GM19023 (cell line): ENCODE measurements around the gene CTIF.

ENCODE experiments used
- ATAC-seq: cut with Tn5 transposase; IDR thresholded peaks from one replicate; pipeline ENCODE4 v1.9.1; 2021; ENCODE audit warnings: mild to moderate bottlenecking, moderate library complexity; ENCODE audit not compliant: unreplicated experiment

Gene CTIF

DNA sequence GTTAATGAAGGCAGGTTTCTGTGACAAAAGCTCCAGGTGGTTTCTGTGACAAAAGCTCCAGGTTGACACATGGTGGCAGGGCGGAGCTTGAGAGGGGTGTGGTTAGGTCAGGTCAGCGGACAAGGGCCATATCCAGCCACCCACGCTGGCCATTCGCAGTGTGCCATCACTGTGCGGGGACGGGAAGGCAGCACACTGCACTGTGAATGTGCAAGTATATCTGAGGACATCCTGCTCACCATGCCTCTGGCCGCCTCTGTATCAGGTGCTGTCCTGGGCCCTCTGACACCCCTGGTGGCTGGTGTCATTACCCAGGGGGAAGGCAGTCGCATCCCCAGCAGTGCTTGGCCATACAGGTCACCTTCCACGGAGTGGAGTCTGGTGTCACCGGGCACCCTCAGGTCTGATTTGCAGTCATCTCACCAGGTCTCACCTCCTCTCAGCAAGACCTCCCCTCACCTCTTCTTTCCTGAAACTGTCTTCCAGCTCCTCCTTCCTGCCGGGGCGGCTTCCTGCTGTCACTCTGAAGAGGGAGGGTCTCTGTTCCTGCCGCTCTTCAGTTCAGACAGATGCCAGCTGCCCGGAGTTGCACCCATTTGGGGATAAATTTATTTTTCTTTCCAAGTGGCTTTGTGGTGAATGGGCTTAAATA lies 34.9 kb downstream of the CTIF start:
- ATAC-seq: no peak

GRCh38 chr18:48574667-48575300 lies 36.0 kb downstream of the CTIF start:
- no peak for ATAC-seq

DNA sequence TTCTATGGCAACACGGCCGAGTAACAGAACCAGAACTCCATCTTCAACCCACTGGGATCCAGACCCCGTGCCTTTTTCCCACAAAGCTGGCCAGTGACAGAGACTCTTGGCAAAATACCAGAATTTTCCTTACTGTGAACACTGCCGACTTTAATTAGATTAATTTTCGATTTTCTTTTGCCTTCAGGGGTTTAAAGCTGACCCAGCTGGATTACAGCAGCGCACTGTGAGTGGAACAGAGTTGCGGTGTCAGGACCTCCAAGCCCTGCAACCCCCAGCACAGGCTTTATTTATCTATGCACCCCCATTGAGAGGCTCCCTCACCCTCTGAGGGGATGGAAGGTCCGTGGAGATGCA lies 36.4 kb downstream of the CTIF start:
- ATAC-seq: no peak

DNA sequence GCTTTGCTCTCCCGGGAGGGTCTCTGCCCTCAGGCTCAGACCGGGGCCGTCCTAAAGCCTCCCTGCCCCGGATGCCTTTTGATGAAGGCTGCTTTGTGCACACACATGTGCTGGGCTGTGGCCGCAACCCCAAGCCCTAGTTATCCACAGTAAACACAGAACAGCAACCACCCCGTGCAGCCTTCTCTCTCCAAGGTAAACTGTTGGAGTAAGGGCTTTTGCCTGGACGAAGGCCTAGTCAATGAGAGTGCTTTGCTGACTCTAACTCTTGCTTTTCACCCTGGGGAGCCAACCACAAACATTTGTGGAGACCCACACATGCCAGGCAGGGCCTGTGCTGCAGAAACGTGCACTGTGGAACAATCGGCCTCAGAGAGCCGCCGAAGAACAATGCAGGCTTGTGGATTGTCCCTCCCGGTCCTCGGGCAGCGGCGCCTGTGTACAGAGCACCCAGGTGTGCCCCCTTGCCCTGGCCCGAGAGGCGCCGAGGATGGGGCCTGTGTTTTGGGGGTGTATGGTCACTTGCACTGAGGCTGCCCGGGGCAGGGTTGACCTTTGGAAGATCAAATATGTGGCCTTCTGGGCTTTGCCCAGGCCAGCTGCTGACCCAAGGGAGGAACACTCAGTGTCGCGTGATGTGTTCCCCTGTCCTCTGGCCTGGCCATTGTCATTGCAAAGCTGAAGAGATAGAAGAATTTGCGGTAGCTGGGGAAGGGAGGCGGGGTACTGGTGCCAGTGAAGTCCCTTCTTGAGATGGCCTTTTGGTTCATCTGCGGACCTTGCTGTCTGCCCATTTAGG lies 37.0 kb downstream of the CTIF start:
- no peak for ATAC-seq

GRCh38 chr18:48576457-48576771 lies 37.6 kb downstream of the CTIF start:
- no peak for ATAC-seq

GRCh38 chr18:48577478-48578190 lies 38.8 kb downstream of the CTIF start:
- ATAC-seq: no peak

DNA sequence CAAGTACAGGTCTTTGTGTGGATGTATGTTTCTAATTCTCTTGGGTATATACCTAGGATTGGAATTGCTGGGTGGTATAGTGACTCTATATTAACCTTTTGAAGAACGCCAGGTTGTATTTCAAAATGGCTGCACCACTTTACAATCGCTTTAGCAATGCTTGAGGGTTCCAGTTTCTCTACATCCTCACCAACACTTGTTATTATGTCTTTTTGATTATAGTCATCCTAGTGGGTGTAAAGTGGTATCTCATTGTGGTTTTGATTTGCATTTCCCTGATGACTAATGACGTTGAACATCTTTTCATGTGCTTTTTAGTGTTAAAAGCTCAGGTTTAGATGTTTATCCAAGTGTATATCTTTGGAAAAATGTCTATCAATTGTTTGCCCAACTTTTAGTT lies 39.5 kb downstream of the CTIF start:
- no peak for ATAC-seq

GRCh38 chr18:48580066-48580465 lies 41.2 kb downstream of the CTIF start:
- no peak for ATAC-seq

DNA sequence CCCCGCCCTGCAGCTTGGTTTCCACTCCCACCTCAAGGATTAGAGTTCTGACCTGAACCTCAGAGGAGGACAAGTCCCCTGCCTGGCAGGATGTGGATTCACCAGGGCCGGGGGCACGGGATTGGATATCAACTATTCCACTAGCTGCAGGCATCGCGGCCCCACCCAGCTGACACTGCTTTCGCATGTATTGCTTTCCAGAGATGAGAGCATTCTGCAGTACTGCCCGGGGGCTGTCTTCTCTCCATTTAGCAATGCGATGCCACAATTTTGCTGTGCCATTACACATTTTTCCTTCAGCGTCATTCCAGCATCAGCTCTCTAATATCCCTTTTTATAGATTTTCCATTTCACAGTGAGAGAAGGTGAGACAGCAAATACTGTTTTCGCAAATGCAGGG lies 42.0 kb downstream of the CTIF start:
- no peak for ATAC-seq

- ATAC-seq: no peak
Measured at GRCh38 chr18:48581206-48581605, 42.4 kb downstream of the CTIF start.

GRCh38 chr18:48581941-48582340 lies 43.1 kb downstream of the CTIF start:
- ATAC-seq: no peak

GRCh38 chr18:48582946-48583345 lies 44.1 kb downstream of the CTIF start:
- no peak for ATAC-seq

- ATAC-seq: no peak
Measured at GRCh38 chr18:48583573-48583972, 44.7 kb downstream of the CTIF start.

DNA sequence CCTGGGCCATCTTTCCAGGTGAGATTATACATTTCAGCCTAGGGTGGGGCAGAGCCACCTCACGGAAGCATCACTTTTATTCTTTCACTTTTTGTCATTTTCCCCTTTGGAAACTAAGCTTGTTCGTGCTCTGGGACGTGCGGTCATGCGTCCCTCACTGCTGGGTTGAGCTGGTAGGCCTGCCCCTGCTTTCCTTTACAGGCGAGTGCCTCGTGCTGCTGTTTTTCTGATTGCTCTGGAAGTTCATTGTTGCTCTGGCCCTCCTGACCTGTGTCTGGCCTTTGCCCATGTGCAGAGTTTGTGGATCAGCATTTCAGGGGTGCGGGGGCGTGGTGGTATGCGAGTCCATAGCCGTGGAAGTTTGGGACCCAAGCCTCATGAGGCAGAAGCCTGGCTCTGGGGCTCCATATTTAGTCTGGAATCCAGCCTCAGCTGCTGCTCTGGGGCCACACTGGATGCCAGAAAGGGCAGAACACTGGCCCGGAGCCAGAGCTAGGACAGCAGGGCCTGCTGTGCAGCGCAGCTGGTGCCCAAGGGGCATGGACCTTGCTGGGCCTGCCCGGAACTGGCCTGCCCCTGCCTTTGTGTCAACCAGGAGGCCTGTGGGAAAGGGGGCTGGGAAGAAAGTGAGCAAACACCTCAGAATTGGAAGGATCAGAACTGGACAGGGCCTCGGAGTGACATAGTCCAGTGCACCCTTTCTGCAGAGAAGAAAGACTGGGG lies 51.1 kb downstream of the CTIF start:
- no peak for ATAC-seq

- no peak for ATAC-seq
Measured at GRCh38 chr18:48590678-48591077, 51.8 kb downstream of the CTIF start.

DNA sequence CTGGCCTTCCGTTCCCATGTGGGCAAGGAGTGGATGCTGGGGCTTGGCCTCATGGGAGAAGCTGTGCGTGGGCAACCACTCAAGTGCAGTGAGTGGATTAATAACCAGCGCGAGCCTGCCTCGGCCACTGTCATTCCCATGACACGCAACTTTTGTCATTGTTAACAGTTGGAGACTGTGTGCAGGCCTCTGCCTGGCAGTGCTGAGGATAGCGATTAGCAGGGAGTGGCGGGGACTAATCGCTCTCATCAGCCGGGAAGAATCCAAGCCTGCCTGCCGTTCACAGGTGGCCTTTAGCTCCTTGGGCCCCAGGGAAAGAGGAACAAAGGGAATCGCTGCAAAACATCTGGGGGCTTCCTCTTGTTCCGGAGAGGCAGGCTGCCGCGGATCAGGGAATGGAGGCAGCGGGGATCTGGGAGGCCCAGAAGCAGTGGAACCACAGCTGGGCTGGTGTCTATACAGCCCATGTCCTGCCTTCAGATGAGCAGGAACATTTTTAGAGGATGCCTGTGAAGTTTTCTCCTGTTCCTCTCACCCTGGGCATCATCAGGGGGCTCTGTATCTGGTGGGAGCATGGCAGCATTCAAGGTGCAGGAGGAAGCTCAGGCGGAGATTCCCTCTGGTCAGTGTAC lies 53.8 kb downstream of the CTIF start:
- no peak for ATAC-seq

- ATAC-seq: no peak
Measured at GRCh38 chr18:48594471-48595094, 55.8 kb downstream of the CTIF start.

DNA sequence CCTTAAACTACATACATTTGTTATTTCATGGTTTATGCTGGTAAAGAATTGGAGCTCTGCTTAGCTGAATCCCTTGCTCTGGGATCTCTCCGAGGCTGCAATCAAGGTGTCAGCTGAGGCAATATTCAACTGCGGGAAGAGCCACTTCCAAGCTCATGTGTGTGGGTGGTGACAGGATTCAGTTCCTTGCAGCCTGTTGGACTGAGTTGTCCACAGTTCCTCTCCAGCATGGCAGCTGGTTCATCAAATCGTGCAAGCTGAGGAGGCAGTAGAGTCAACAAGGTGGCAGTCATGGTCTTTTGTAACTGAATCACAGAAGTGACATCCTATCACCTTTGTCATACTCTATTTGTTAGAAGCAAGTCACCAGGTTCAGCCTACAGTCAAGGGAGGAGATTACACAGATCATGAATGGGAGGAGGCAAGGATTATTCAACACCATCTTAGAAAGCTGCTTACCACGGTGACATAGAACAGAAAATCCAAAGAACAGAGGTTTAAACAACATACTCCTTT lies 56.9 kb downstream of the CTIF start:
- ATAC-seq: no peak

DNA sequence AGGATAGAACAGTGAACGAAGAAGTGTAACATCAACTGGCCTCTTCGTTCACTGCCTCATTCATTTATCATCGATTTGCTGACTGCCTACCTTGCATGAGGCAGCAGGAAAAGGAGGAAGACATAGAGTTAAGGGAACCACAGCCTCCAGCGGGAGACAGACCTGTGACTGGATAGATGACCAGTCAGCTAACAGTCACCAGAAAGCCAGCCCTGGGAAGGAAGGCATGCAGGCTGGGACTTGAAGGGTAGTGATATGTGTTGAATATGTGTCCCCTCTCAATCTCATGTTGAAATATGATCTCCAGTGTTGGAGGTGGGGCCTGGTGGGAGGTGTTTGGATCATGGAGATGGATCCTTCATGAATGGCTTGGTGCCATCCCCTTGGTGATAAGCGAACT lies 58.3 kb downstream of the CTIF start:
- no peak for ATAC-seq

GRCh38 chr18:48597671-48598070 lies 58.8 kb downstream of the CTIF start:
- no peak for ATAC-seq
